Gastroesophageal sphincter (tissue), 2 donors: Measurements from ENCODE around the gene GGT6.

Experiments
- POLR2A ChIP-seq, 2 donors: fragments of 450-650 bp; IDR thresholded peaks; one replicate each; pipeline ENCODE4 v1.6.1; 2017; ENCODE audit warnings: antibody characterized with exemption in 2 of 2, mild to moderate bottlenecking in 2 of 2, moderate library complexity in 1 of 2
- POLR2AphosphoS5 ChIP-seq: sonication (generic); formaldehyde crosslinking; IDR thresholded peaks from one replicate; pipeline ENCODE4 v1.6.1; 2017; ENCODE audit warnings: antibody characterized with exemption

DNA sequence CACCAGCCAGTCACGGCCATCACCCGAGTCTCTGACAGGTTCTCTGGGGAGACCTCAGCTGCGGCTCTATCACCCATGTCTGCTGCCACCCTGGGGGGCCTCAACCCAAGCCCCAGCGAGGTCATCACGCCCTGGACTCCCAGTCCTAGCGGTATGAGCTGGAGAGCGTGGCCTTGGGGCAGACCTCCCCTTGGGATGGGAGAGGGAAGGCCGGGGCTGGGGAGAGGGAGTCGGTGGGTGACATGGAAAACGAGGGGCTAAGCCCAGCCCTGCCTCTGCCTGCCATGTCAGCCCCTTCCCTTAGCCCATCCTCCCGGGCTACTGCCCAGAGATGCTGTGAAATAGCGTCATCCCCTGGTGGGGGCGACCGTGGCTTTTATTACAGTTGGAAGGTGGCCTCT is 32.6 kb upstream of the GGT6 start:
- TF ChIP-seq POLR2AphosphoS5: no peak
- TF ChIP-seq POLR2A (IDR thresholded peaks at IDR 0.05): no peak
